Spleen (tissue), 7 donors: ENCODE results near the gene GADD45G.

Experiments
- POLR2A ChIP-seq, 3 donors: fragments of 450-650 bp; IDR thresholded peaks; one replicate each; pipeline ENCODE4 v1.5.1; 2017; ENCODE audit warnings: antibody characterized with exemption in 3 of 3, mild to moderate bottlenecking in 1 of 3
- TF ChIP-seq, protein P1 (sequence below), 11 experiments: fragments of 200-600 bp in 7 of 11; fragments of 450-650 bp in 4 of 11; sonication (generic) in 4 of 11; IDR thresholded peaks in 8 of 11; conservative IDR thresholded peaks in 3 of 11; 1 replicate in 7 of 11; 2 replicates in 4 of 11; pipeline versions ENCODE4 v1.4.0 to v1.8.0; 2016 to 2021; ENCODE audit warnings: antibody characterized with exemption in 11 of 11, inconsistent platforms in 4 of 11, mild to moderate bottlenecking in 1 of 11
- donor health status: DM: no; HTN: no; CAD: no; lungs with moderate emphysema.
- donor health status: DM: no; HTN: no; CAD: no.
- donor health status: DM: no; HTN: no; CAD: no.

DNA sequence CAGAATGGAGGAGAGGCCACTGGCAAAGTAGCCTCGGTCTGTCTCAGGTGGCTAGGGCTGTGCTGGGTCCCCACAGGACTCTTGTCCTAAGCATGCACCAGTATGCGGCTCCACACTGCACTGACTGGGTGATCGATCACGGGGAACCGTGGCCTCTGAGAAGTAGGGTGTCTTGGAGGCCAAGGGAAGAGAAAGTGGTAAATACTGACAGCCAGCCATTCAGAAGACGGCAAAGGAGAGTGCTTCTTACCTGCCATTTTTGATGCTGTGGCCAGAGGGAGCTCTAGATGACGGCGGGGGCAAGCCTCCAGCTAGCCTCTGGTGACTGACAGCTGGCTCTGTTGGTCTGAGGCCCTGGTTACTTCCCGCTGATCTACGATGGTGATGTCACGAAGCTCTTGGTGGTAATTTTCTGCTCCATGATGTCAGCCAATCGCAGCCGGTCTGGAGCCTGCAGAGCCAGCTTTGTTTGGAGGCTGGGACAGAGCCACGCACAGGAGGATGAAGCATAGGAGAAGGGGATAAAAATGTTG, 40.4 kb upstream of the GADD45G start:
- TF ChIP-seq POLR2A (IDR thresholded peaks at IDR 0.05), result no peak
- TF ChIP-seq, protein P1, sequence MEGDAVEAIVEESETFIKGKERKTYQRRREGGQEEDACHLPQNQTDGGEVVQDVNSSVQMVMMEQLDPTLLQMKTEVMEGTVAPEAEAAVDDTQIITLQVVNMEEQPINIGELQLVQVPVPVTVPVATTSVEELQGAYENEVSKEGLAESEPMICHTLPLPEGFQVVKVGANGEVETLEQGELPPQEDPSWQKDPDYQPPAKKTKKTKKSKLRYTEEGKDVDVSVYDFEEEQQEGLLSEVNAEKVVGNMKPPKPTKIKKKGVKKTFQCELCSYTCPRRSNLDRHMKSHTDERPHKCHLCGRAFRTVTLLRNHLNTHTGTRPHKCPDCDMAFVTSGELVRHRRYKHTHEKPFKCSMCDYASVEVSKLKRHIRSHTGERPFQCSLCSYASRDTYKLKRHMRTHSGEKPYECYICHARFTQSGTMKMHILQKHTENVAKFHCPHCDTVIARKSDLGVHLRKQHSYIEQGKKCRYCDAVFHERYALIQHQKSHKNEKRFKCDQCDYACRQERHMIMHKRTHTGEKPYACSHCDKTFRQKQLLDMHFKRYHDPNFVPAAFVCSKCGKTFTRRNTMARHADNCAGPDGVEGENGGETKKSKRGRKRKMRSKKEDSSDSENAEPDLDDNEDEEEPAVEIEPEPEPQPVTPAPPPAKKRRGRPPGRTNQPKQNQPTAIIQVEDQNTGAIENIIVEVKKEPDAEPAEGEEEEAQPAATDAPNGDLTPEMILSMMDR (IDR thresholded peaks at IDR 0.05 in 8 of 11, conservative IDR thresholded peaks at IDR 0.05 in 3 of 11), result peak in 1 of 11 experiments; percentile 8
